VCaP (cell line): ENCODE measurements around the gene KCNMB2.

ENCODE experiments used
- H3K27ac ChIP-seq: fragments of 450-650 bp; 2 replicates; pipeline ENCODE4 v1.5.1; 2017
- CTCF ChIP-seq: fragments of 450-650 bp; conservative IDR thresholded peaks from 2 replicates; pipeline ENCODE4 v1.5.1; 2017; ENCODE audit warnings: mild to moderate bottlenecking, moderate library complexity

The KCNMB2 gene

GRCh38 chr3:178671377-178671776 lies 135.1 kb downstream of the KCNMB2 start:
- TF ChIP-seq CTCF = no peak

GRCh38 chr3:178671791-178672190 lies 135.6 kb downstream of the KCNMB2 start:
- TF ChIP-seq CTCF = no peak
- peak overlapping the region; percentile 81 for H3K27ac ChIP-seq

More at GRCh38 chr3:178671377-178671776, 135.1 kb downstream of the KCNMB2 start:
- peak overlapping the region; percentile 81 for H3K27ac ChIP-seq

- TF ChIP-seq CTCF = no peak
- peak overlapping the region; percentile 81 for H3K27ac ChIP-seq
These were observed 136.0 kb downstream of the KCNMB2 start for GRCh38 chr3:178672275-178672674.

GRCh38 chr3:178673529-178673928 lies 137.3 kb downstream of the KCNMB2 start:
- no peak overlapping the region for H3K27ac ChIP-seq
- TF ChIP-seq CTCF = no peak

GRCh38 chr3:178676077-178676476 lies 139.8 kb downstream of the KCNMB2 start:
- no peak overlapping the region for H3K27ac ChIP-seq
- no peak for TF ChIP-seq CTCF

GRCh38 chr3:178676942-178677790 lies 140.9 kb downstream of the KCNMB2 start:
- H3K27ac ChIP-seq = no peak overlapping the region
- TF ChIP-seq CTCF = no peak

GRCh38 chr3:178677961-178678360 lies 141.7 kb downstream of the KCNMB2 start:
- TF ChIP-seq CTCF = no peak
- H3K27ac ChIP-seq = no peak overlapping the region
